HTR-8/SVneo (cell line): ENCODE data around the gene UBASH3B.

ENCODE experiments used
- DNase-seq: peaks from one replicate; pipeline ENCODE4 v3.0.0; 2011; ENCODE audit warnings: low spot score, mixed read lengths; ENCODE audit not compliant: insufficient read length
- FAIRE-seq: peaks from 2 replicates; lab custom pipeline; 2011; peaks lifted over from hg19 to GRCh38; lab: Jason Lieb, UNC

UBASH3B gene

DNA sequence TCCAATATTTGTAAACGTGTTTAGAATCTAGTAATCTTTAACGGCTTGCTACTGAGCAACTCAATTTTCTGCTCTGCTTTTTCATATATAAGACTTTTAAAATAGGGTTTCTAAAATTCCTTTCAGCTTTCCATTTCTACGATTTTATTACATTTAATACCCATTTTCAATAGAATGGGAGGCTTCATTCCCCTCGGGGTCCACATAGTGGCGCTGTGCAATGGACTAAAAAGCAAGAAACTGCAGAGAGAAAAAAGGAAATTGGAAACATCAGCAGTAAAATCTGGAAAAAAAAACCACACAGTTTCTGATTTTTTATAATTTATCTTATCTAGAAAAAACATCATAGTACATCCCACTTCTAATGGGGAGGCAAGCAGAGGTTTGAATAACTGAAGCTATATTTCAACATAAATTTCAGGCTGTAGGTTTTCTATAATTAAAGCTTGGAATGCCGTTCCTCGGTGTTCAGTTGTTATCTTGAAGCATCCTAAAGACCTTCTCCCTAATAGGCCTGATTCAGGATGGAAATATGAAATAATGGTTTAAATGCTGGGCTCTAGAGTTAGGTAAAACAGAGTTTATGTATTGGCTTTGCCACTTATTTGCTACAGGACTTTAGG is 208.3 kb downstream of the UBASH3B start:
- DNase-seq: peak; percentile 34
- FAIRE-seq: no peak
